Upper lobe of left lung (tissue), 6 donors: ENCODE measurements around the gene TAS2R8. TPM values are rescaled to one million over a fixed set of nuclear protein-coding genes. Genes with fewer than 3 reads are reported as not detected.
"Not testable (repeated sequence)": the region's sequence is repeated elsewhere in the genome, so short reads cannot be mapped to it uniquely, and the experiment has no call there.

ENCODE experiments used
- ATAC-seq, 2 donors: fragments of 200-7000 bp; cut with Tn5 transposase; one replicate each; pipeline ENCODE4 v1.9.1; 2022; ENCODE audit warnings: mild to moderate bottlenecking in 2 of 2, moderate library complexity in 2 of 2; ENCODE audit not compliant: low FRiP score in 2 of 2
- DNase-seq, 2 donors: peaks; one replicate each; pipeline ENCODE4 v3.0.0-alpha.2; 2019 to 2020
- H3K27ac ChIP-seq, 4 donors: fragments of 200-600 bp; sonication (generic); one replicate each; pipeline ENCODE4 v1.5.1; 2016 to 2019
- H3K27me3 ChIP-seq, 4 donors: fragments of 200-600 bp; sonication (generic); one replicate each; pipeline ENCODE4 v1.5.1; 2017 to 2019
- H3K36me3 ChIP-seq, 4 donors: fragments of 200-600 bp; sonication (generic); one replicate each; pipeline ENCODE4 v1.5.1; 2016 to 2019
- H3K4me1 ChIP-seq, 4 donors: fragments of 200-600 bp; sonication (generic); one replicate each; pipeline ENCODE4 v1.5.1; 2018 to 2019
- H3K4me3 ChIP-seq, 4 donors: fragments of 200-600 bp; sonication (generic); one replicate each; pipeline ENCODE4 v1.5.1; 2017 to 2019; ENCODE audit warnings: mild to moderate bottlenecking in 2 of 4, moderate library complexity in 1 of 4
- H3K9me3 ChIP-seq, 4 donors: fragments of 200-600 bp; sonication (generic); one replicate each; pipeline ENCODE4 v1.5.1; 2018 to 2019
- EP300 ChIP-seq, 4 donors: sonication (generic); formaldehyde crosslinking; IDR thresholded peaks; one replicate each; pipeline ENCODE4 v1.5.1; 2017; ENCODE audit warnings: antibody characterized with exemption in 4 of 4, control low read depth in 2 of 4
- POLR2A ChIP-seq, 4 donors: fragments of 450-650 bp; IDR thresholded peaks; one replicate each; pipeline ENCODE4 v1.5.1; 2016 to 2017; ENCODE audit warnings: antibody characterized with exemption in 4 of 4, mild to moderate bottlenecking in 2 of 4
- POLR2AphosphoS5 ChIP-seq, 2 donors: sonication (generic); formaldehyde crosslinking; IDR thresholded peaks; one replicate each; pipeline ENCODE4 v1.5.1; 2017; ENCODE audit warnings: antibody characterized with exemption in 2 of 2
- WGBS, 2 donors: methylation state at CpG; one replicate each; pipeline ENCODE4 v1.1.5; 2017 to 2018; 5-methylcytosine and 5-hydroxymethylcytosine counted together
- total RNA-seq, 6 donors: library from RNA; depleted of rRNA in 4 of 6; stranded (reverse); fragments of >200 nt in 4 of 6; gene quantifications; one replicate each; pipeline versions ENCODE4 v1.1.0 to v1.2.1, GENCODE V29; 2016 to 2021
- TF ChIP-seq, protein P1 (sequence below), 6 experiments: fragments of 450-650 bp in 4 of 6; fragments of 200-600 bp in 2 of 6; sonication (generic) in 2 of 6; IDR thresholded peaks; one replicate each; pipeline ENCODE4 v1.5.1; 2016 to 2019; ENCODE audit warnings: antibody characterized with exemption in 6 of 6
- donor health status: DM: no; HTN: no; CAD: no; lungs with moderate emphysema.
- donor health status: DM: no; HTN: yes; CAD: no; lungs with severe emphysema.

The TAS2R8 gene
- total RNA-seq, 6 donors from 2014 or later = not detected

- ATAC-seq (no peak), DNase-seq (no peak)
- TF ChIP-seq EP300 (IDR thresholded peaks at IDR 0.05) (no peak), POLR2AphosphoS5 (IDR thresholded peaks at IDR 0.05) (no peak), POLR2A (IDR thresholded peaks at IDR 0.05) (no peak)
- TF ChIP-seq, protein P1, sequence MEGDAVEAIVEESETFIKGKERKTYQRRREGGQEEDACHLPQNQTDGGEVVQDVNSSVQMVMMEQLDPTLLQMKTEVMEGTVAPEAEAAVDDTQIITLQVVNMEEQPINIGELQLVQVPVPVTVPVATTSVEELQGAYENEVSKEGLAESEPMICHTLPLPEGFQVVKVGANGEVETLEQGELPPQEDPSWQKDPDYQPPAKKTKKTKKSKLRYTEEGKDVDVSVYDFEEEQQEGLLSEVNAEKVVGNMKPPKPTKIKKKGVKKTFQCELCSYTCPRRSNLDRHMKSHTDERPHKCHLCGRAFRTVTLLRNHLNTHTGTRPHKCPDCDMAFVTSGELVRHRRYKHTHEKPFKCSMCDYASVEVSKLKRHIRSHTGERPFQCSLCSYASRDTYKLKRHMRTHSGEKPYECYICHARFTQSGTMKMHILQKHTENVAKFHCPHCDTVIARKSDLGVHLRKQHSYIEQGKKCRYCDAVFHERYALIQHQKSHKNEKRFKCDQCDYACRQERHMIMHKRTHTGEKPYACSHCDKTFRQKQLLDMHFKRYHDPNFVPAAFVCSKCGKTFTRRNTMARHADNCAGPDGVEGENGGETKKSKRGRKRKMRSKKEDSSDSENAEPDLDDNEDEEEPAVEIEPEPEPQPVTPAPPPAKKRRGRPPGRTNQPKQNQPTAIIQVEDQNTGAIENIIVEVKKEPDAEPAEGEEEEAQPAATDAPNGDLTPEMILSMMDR (IDR thresholded peaks at IDR 0.05) = no peak
- Histone ChIP-seq H3K36me3 (no peaks in the 10 kb centered on the region), H3K4me3 (no peak overlapping the region), H3K4me1 (no peaks in the 10 kb centered on the region), H3K27me3 (no peaks in the 10 kb centered on the region), H3K27ac (no peak overlapping the region), H3K9me3 (no peaks in the 10 kb centered on the region)
- 64 to 81% methylated on average over 2 of the region's 2 CpGs for WGBS, 2 donors
Observed at GRCh38 chr12:10794222-10794621, 12.9 kb downstream of the TAS2R8 start.

DNA sequence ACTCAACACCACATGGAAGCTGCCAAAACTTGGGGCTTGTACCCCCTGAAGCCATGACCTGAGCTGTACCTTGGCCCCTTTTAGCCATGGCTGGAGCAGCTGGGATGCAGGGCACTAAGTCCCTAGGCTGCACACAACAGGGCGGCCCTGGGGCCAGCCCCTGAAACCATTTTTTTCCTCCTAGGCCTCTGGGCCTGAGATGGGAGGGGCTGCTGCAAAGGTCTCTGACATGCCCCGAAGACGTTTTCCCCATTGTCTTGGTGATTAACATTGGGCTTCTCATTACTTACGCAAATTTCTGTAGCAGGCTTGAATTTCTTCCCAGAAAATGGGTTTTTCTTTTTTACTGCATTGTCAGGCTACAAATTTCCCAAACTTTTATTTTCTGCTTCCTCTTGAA is 15.3 kb downstream of the TAS2R8 start:
- not testable (repeated sequence) for H3K4me1 ChIP-seq, H3K27ac ChIP-seq, H3K4me3 ChIP-seq, H3K9me3 ChIP-seq, H3K36me3 ChIP-seq, ATAC-seq, H3K27me3 ChIP-seq
- peak in 1 of 2 donors; percentile 1 for DNase-seq
- 93 to 95% methylated on average over 4 of the region's 4 CpGs for WGBS, 2 donors

DNA sequence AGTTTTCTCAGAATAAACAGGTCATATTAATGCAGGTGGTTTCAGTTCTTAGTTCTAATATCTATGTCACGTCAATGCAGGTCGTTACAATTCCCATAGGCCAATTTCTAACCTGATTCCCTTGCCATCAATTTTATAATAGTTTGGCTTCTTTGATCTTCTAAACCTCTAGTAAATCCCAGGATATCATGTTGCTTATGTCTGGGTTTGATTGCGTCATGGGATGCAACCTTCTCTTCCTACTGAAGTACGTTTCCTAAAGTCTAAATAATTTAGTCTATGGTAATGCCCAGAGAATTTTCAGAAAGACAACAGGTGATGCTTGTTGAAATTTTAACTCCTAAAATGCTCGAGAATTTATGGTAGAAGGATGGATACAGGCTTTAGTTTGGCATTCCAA is 23.8 kb downstream of the TAS2R8 start:
- Histone ChIP-seq H3K9me3 (no peaks in the 10 kb centered on the region), H3K27me3 (no peaks in the 10 kb centered on the region), H3K4me1 (no peaks in the 10 kb centered on the region), H3K36me3 (no peaks in the 10 kb centered on the region), H3K4me3 (no peak overlapping the region), H3K27ac (no peak overlapping the region)
- TF ChIP-seq EP300 (IDR thresholded peaks at IDR 0.05) = no peak
- TF ChIP-seq POLR2A (IDR thresholded peaks at IDR 0.05) = no peak
- no peak for TF ChIP-seq POLR2AphosphoS5 (IDR thresholded peaks at IDR 0.05)
- TF ChIP-seq, protein P1 (IDR thresholded peaks at IDR 0.05) = no peak
- no peak for ATAC-seq
- WGBS, 2 donors = 86 to 88% methylated on average over 5 of the region's 5 CpGs
- DNase-seq = no peak

- TF ChIP-seq EP300 (IDR thresholded peaks at IDR 0.05) (no peak), POLR2AphosphoS5 (IDR thresholded peaks at IDR 0.05) (no peak), POLR2A (IDR thresholded peaks at IDR 0.05) (no peak)
- TF ChIP-seq, protein P1 (IDR thresholded peaks at IDR 0.05) = no peak
- H3K4me1 ChIP-seq = no peaks in the 10 kb centered on the region
- no peaks in the 10 kb centered on the region for H3K9me3 ChIP-seq
- H3K4me3 ChIP-seq = no peak overlapping the region
- ATAC-seq (no peak), DNase-seq (no peak)
- no peaks in the 10 kb centered on the region for H3K27me3 ChIP-seq
- 84 to 85% methylated on average over 2 of the region's 2 CpGs for WGBS, 2 donors
- H3K36me3 ChIP-seq = no peaks in the 10 kb centered on the region
- no peak overlapping the region for H3K27ac ChIP-seq
Observed at GRCh38 chr12:10779103-10779502, 28.0 kb downstream of the TAS2R8 start.

GRCh38 chr12:10771132-10771733 is 35.9 kb downstream of the TAS2R8 start:
- Histone ChIP-seq H3K27me3 (no peaks in the 10 kb centered on the region), H3K36me3 (no peaks in the 10 kb centered on the region), H3K4me1 (no peaks in the 10 kb centered on the region), H3K27ac (no peak overlapping the region), H3K9me3 (no peaks in the 10 kb centered on the region), H3K4me3 (no peak overlapping the region)
- ATAC-seq (peak in 1 of 2 donors; percentile 64), DNase-seq (no peak)
- TF ChIP-seq POLR2AphosphoS5 (IDR thresholded peaks at IDR 0.05) (no peak), POLR2A (IDR thresholded peaks at IDR 0.05) (no peak), EP300 (IDR thresholded peaks at IDR 0.05) (no peak)
- TF ChIP-seq, protein P1 (IDR thresholded peaks at IDR 0.05) = peak; percentile 28 to 81 (median 62)
- WGBS, 2 donors = 0% methylated on average over 1 of the region's 1 CpG
